HG03095 (cell line): ENCODE data around the gene PLCXD1.
"Not testable (repeated sequence)": the region's sequence is repeated elsewhere in the genome, so short reads cannot be mapped to it uniquely, and the experiment has no call there.

ENCODE experiments used
- ATAC-seq: cut with Tn5 transposase; IDR thresholded peaks from one replicate; pipeline ENCODE4 v1.9.1; 2021; ENCODE audit warnings: moderate library complexity; ENCODE audit not compliant: unreplicated experiment

The PLCXD1 gene

GRCh38 chrX:316351-317325, 35.5 kb downstream of the PLCXD1 start:
- ATAC-seq, result no peak

- no peak for ATAC-seq
Measured at GRCh38 chrX:317424-318067, 36.4 kb downstream of the PLCXD1 start.

- peak; percentile 59 for ATAC-seq
Measured at GRCh38 chrX:318068-318738, 37.0 kb downstream of the PLCXD1 start.

- peak; percentile 81 for ATAC-seq
Measured at GRCh38 chrX:318739-319578, 37.8 kb downstream of the PLCXD1 start, which contains the start of gene GTPBP6. GTPBP6 (minus strand) TSS chrX:318796; CDS start chrX:318787, 9 bp downstream.

GRCh38 chrX:319579-320125, 38.5 kb downstream of the PLCXD1 start:
- ATAC-seq, result no peak

GRCh38 chrX:320126-320783, 39.1 kb downstream of the PLCXD1 start:
- no peak for ATAC-seq

GRCh38 chrX:323721-324628, 42.8 kb downstream of the PLCXD1 start:
- peak; percentile 32 for ATAC-seq

GRCh38 chrX:324664-325063, 43.5 kb downstream of the PLCXD1 start:
- not testable (repeated sequence) for ATAC-seq

- no peak for ATAC-seq
Measured at GRCh38 chrX:327660-328126, 46.5 kb downstream of the PLCXD1 start.

GRCh38 chrX:329291-329910, 48.2 kb downstream of the PLCXD1 start:
- ATAC-seq, result no peak

- not testable (repeated sequence) for ATAC-seq
Measured at GRCh38 chrX:330141-330725, 49.1 kb downstream of the PLCXD1 start.

GRCh38 chrX:330726-331150, 49.6 kb downstream of the PLCXD1 start:
- no peak for ATAC-seq

GRCh38 chrX:331151-331824, 50.1 kb downstream of the PLCXD1 start:
- no peak for ATAC-seq

- no peak for ATAC-seq
Measured at GRCh38 chrX:331825-332495, 50.8 kb downstream of the PLCXD1 start.

- no peak for ATAC-seq
Measured at GRCh38 chrX:332496-332860, 51.3 kb downstream of the PLCXD1 start.

- ATAC-seq, result no peak
Measured at GRCh38 chrX:332916-333610, 51.9 kb downstream of the PLCXD1 start.
